NOMO-1 treated with dmso at 0.1 percent for 144 hours (cell line): ENCODE measurements around the gene ALDH16A1.

Source experiments
- DNase-seq: peaks from one replicate; lab custom pipeline; 2025; ENCODE audit not compliant: unreplicated experiment; lab: John Stamatoyannopoulos, UW

Gene ALDH16A1

DNA sequence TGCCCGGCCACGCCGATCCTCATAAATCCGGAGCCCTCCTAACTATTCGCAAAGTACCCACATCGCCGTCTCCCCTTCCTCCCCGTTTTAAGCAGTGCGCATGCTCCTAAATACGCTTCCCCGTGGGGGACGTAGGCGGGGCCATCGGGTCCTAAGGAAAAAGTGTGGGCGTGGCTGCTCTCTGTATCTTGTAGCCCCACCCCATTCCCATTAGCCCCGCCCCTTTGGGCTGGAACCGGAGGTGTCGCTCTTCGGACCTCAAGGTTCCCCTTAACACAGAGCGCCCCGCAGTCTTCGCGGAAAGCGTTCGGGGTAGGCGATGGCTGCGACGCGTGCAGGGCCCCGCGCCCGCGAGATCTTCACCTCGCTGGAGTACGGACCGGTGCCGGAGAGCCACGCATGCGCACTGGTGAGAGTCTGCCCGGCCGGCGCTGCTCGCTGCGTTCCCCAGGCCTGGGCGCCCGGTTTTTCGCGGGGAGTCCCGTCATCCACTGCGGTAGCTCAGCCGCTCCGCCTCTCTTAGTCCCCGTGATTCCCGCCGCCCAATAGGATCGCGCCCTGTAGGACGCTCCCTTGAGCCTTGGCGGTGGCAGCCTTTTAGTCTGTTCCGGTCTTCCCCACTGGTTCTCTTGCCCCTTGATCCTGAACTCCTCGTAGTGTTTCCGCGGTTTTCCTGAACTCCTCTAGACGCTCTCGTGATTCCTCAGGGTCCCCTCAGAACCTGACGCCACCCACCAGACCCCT, at the start of gene ALDH16A1:
ALDH16A1 (plus strand) TSS at position 213 of the 744 bp plus-strand sequence; CDS start at position 320, 107 bp downstream.
- DNase-seq, result peak; percentile 95

DNA sequence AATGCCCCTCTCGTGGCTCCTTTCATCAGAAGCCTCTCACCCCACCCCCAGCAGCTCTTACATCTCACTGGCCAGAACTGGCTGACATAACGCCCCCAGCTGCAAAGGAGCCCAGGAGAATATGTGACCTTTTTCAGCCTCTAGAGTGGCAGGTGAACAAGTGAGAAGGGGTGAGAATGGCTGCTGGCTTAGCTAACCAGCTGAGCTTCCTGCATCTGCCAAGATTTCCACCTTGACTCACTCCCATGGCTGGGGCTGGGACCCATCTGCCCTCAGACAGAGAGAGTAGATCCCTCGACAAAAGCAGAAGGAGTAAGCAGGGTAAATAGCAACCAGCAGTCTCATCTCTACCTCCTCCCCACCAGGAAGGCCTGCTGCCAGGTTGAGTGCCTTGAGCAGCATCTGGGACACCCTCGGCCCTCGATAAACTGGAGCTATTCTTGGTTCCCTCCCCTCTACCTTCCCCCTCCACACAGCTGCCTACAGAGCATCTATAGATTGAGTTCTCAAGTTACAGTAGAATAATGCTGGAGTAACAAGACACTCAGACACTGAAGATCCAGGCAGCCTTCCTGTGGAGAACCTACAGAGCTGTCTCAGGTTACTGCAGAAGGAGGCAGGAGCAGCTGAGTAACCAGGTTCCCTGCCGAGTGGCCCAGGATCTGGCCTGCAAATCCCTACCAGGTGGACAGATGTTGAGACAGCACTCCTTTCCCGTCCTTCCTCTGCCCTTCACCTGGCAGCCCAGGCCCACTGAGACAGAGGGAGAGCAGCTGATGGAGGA, 49.4 kb upstream of the ALDH16A1 start:
- DNase-seq, result no peak

DNA sequence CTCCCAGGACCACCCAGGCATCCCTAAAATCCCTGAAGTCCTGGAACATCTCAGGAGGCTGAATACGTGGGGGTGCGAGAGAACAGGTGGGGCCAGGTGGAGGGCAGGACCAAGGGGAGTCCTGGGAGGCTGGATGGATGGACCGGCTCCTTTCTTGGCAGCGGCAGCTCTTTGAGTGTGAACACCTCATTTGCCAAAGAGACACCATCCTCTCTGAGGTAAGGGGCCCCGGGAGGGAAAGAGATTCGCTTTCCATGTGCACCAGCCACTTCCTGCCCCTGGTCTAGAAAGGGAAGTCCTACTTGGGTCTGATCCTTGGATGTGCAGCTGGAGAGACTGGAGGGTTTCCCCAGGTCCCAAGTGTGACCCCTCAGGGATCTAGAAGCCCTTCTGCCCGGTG, 45.9 kb upstream of the ALDH16A1 start:
- no peak for DNase-seq

DNA sequence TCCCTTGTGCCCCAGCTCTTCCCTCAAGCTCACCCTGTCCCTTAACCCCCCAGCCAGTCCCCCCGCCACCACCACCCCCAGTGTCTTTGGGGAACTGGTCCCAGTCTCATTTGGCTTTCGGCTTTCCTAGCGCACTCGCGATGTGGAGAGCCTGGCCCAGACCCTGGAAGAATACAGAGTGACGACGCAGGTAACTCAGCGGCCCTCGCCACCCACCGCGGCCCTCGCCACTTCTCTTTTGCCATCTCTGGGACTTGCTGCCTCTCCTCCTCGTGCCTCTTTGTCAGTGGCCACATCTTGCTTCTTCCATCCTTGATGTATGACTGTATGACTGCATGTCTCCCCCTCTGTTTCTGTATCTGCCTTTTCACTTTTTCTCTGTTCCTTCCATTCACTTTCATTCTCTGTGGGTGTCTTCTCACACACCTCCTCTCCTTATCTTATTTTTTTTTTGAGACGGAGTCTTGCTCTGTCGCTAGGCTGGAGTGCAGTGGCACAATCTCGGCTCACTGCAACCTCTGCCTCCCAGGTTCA, 45.5 kb upstream of the ALDH16A1 start:
- DNase-seq, result no peak

DNA sequence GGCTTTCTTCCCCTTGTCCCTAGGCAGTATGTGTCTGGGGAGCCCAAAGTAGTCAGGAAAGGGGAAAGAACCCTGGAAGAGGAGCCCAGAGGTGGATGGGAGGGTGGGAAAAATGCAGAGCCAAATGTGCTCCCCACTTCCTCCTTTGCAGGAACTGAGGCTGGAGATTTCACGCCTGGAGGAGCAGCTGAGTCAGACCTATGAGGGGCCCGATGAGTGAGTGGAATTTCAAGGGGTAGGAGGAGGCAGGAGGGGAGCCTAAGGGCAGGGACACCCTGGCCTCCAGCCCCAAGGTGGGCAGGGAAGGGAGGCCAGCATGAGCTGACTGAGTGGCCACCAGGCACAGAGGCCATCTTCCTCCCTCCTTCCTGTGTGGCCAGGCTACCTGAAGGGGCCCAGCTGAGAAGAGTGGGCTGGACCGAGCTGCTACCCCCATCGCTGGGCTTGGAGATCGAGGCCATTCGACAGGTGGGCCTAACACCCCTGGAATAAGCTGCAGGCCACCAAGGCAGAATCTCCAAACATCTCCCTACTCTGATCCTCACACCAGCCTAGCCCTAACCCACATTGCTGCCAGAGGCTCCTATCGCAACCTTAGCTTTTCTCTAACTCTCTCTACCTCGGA, 44.1 kb upstream of the ALDH16A1 start:
- DNase-seq, result no peak

DNA sequence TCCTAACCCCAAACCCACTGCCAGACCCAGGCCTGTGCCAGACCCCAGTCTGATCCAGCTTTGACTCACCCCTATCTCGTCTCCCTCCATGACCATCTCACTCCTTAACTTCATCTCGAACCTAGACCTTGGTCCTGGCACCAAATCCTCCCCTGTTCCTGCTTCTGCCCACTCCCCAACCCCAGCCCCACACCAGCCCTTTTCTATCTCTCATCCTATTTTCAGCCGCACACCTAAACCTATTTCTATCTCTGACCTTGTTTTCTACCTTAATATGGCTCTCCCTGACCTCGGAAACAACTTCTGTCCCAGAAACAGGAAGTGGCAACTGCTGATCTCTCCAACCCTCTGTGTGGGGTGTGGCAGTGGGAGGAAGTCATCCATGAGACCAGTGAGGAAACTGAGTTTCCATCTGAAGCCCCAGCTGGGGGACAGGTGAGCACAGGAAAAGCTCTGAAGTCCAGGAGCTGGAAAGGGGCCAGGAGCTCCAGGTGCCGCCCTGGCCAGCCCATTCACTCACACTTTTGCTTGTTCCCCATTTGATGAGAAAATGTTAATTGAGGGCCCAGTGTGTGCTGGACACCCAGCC, 43.5 kb upstream of the ALDH16A1 start:
- DNase-seq, result peak; percentile 67

DNA sequence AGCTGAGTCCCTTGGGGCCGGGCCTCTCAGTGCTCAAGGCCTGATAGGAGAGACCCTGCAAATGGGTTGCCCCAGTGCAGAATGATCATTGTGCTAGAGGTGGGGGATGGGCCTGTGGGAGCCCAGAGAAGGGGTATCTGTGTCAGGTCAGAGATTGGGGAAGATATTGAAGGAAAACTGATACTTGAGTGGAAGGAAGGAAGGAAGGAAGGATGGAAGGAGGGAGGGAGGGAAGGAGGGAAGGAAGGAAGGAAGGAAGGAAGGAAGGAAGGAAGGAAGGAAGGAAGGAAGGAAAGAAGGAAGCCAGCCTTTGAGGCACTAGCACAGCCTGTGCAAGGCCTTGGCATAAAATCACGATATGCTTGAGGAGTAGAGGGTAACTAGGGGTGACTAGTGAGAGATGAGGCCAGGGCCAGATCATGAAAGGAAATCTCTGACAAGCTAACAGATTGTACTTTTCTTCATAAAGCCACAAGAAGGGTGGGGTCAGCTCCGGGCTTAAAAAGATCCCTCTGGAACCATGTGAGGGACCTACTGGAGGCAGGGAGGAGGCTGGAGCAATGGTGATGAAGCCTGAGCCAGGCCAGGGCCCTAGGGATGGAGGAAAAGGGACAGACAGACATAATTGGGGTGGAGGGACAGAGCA, 41.2 kb upstream of the ALDH16A1 start:
- no peak for DNase-seq

DNA sequence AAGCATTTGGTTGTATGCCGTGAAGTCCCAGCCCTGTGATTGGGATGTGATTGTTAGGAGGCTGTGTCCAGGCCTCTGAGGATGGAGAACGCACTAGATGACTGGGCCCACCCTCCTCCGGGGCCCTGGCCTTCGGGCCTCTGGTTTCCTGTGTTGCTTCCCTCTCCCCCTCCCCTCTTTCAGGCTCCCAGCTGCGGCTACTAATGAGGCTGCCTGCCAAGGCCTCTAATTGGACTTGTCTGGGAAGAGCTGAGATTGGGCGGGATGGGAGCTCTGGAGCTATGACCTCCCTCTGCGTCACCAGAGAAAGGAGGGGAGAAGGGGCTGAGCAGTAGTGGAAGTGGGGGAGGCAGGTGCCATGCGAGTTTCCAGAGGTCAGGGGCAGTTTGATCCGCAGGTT, 39.7 kb upstream of the ALDH16A1 start:
- no peak for DNase-seq

DNA sequence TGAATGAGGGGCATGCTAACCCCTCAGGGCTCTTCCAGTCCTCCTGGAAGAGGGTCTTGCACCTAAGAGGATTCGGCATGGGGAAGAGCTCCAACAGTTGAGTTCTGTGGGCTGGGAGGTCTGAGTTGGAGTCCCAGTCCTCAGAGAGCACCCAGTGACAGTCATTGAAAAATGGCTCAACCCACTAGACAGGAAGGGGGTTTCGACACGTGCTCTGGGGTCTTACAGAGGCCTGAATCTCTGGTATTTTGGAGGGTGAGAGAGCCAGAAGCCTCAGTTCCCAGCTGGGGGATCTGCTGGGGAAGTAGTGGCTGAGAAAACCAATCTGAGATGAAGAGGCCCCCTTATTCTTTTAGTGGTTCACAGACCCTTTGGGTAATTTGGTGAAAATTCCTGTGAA, 38.8 kb upstream of the ALDH16A1 start:
- DNase-seq, result no peak

DNA sequence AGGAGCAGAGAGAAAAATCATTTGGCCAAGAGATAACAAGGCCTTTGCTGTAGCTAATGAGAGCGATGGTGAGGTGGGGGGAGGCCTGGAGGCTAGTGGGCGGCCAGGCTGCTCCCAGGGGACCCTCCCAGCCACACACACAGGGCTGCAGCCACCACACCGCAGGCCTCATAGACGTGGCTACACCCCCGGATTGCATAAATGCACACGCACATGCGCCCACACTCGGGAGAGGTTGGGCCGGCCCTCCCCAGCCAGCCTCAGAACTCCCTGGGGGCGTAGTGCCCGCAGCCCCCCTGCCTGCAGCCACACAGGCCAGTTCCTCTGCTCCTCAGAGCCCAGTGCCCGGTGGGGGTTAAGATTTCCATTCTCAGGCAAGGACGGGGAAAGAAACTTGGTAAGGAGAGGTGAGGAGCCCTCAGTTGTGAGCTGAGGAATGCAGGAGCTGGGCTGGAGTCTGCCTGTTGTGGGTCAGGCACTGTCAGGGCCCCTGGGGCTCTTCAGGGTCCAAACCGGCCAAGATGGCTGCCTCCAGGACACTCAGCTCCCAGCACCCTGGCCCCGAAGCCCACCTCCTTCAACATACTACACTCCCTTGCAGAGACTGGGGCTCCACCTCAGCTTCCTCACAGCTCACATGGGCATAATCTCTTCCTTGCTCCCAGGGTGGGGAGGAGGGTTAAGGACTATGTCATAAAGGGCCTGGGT, 37.8 kb upstream of the ALDH16A1 start:
- no peak for DNase-seq

DNA sequence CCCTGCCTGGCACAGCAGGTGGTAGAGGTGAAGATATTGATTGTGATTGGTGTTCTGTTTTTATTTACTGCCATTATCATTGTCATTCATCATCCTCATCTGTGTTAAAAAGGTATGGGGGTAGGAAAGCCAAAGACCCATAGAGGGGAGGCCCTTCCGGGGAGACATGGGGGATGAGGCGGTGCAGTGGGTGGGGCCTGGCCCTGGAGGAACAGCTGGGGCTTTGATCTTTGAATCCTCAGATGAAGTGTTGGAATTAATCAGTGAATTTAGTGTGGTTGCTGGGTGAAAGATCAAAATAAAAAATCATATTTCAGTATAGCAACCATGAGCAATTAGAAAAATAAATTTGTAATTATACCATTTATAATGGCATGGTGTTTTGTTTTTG, 37.2 kb upstream of the ALDH16A1 start:
- DNase-seq, result no peak

DNA sequence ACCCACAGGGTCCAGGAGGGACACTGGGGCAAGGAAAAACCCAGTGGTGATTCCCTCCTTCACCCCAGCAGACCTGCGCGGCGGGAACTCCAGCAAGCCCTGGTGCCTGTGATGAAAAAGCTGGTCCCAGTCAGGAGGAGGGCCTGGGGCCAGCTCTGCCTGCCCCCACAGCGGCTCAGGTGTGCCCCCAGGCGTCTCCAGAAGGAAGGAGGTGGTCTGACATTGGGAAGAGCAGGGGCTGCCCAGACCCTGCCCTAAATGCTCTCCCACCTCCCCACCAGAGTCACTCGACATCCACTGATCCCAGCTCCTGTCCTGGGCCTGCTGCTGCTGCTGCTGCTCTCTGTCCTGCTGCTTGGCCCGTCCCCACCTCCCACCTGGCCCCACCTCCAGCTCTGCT, 35.9 kb upstream of the ALDH16A1 start:
- no peak for DNase-seq

DNA sequence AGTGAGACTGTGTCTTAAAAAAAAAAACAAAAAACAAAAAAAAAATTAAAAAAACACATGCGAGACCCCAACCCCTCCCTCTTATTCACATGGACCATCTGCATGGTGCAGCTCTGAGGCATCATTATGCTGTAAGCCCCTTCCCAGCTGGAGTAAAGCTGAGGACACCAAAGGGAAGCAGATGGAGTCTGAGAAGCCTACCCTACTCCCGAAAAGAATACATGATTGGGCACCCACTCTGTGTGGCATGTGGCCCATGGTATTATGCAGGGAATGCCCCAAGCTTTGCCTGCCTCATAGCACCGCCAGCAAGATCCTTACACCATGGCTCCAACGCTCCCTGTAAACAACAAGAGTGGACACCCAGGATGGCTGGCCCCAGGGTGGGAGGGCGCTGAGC, 34.5 kb upstream of the ALDH16A1 start:
- no peak for DNase-seq

DNA sequence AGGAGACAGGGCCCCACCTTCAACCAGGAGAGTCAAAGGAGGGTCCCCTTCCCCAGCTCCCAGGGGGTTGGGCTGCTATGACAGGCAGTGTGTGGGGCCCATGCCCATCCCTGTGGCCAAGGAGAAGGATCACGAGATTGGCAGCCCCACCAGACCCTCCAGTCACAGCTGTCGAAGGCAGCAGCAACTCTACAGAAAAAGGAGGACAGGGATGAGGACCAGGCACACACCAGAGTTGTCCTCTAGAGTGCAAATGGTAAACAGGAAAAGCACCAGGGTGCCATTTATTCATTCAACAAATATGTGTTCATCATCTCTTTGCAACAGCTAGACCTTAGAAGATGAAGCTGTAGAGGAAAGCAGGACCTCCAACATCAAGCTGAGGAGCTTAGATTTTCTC, 33.9 kb upstream of the ALDH16A1 start:
- DNase-seq, result no peak

DNA sequence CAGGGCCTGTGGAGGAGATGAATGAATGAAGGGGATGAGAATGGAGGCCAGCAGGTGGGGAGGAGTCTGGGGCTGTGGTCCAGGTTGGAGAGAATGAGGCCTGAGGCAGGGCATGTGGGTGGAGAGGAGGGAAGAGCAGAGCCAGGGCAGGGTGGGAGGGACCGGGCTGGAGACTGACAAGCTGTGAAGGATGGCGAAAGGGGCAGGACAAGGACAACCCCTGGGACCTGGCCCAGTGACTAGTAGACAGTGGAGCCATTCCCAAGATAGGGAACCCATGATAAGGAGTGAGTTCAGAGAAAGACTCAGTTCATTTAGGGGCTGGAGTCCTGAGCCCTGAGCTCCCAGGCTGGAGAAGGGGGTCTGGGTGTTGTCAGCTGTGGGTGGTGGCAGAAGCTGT, 32.8 kb upstream of the ALDH16A1 start:
- no peak for DNase-seq

DNA sequence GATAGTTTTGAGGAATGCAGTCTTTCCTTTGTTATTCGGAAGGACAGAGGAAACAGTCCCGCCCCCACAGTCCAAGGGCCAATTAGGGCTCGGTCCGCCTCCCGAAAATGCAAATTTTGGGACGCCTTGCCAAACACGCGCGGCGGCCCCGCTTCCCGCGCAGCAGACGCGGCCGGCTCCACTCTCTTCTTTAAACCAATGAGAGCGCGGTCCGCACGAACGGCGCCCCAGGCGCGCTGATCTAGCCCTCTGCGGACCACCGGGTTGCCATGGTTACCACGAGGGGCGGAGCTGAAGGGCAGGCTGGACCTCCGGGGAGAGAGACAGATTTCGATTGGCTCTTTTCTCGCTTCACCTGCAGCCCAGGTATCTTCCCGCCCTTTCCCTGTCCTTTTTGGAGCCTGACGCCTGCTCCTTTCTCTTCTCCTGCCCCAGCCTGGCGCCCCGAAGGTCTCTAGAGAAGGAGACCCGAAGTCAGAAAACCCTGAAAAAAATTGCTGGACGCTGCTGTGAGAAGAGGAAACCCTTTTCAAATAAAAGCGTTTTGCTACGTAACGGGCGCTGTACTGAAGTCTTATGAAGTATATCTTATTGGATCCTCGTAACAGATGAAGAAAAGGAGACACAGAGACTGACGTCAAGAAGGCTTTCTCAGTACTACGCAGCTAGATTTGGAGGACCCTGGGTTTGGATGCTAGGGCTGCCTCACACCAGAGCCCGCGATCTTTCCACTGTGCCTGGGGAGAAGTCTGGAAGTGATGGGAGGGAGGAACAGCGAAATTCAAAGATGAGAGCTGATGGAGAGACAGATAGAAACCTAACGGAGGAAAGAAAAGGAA, 31.8 kb upstream of the ALDH16A1 start:
- DNase-seq, result peak; percentile 48

DNA sequence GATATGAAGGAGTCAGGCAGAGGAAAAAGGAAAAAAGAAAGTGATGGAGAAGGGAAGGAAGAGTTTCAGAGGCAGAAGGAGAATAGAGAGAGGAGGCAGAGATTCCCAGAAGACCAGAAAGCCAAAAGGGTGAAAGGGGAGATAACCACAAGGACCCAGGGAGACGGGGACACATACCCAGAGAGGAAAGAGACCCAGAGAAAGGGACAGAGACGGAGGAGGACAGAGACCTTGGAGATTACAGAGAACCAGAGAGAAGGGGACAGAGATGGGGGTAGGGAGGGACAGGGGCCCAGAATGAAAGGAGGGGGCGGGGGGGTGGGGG, 31.2 kb upstream of the ALDH16A1 start:
- DNase-seq, result no peak

DNA sequence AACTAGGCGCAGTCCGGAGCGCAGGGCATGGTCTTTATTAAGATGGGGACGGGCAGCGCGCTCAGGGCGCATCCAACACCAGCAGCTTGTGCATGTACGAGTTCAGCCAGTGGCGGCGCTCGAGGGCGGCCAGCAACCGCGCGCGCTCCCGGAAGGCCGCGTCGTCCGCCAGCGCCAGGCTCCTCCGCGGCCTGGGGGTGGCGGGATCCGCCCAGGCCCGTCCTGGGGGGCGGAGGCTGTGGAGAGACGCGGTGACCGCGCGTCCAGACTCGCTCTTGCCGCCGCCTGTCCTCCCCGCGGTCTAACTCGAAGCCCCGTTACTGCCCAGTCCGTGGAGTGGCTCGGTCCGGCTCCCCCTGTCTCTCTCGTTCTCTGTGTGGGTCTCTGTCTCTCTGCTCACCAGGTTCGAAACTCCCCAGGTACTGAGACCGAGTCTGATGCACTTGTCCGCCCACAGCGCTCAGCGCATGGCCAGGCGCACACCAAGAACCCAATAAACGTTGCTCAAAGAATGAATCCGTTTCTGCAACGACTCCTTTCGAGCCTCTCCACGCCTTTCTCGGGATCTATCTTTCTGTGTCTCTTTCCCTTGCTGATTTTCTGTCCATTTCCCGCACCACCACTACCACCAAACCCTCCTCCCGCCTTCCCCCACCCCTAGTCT, 30.5 kb upstream of the ALDH16A1 start:
- peak; percentile 81 for DNase-seq
